ENCODE data around the gene ITGAX. TPM values are rescaled to one million over a fixed set of nuclear protein-coding genes. Genes with fewer than 3 reads are reported as not detected.

Gene ITGAX
- total and polyA plus RNA-seq, 4 donors = 1.1 to 9.6 (median 1.9) TPM

- no peak for DNase-seq (ENCODE audit: low spot score)
- Histone ChIP-seq H3K27me3 (ENCODE audit: control insufficient read depth in 4 of 4, insufficient read depth in 4 of 4, low read length in 3 of 4) (no peaks in the 10 kb centered on the region), H3K27ac (ENCODE audit: low read depth in 1 of 2, low read length in 2 of 2) (no peak overlapping the region), H3K9ac (ENCODE audit: low read depth in 1 of 2, low read length in 2 of 2) (no peak overlapping the region), H3K36me3 (ENCODE audit: control insufficient read depth in 4 of 4, insufficient read depth in 3 of 4, low read depth in 1 of 4, low read length in 3 of 4) (no peaks in the 10 kb centered on the region), H3K4me3 (ENCODE audit: low read depth in 1 of 3, low read length in 3 of 3) (no peak overlapping the region), H3K9me3 (ENCODE audit: control insufficient read depth in 4 of 4, low read length in 3 of 4) (no peaks in the 10 kb centered on the region), H3K4me1 (ENCODE audit: control insufficient read depth in 4 of 4, insufficient read depth in 4 of 4, low read length in 3 of 4) (peaks cover 3 to 7% (median 5%) of the 10 kb centered on the region in 4 donors)
- WGBS = 90% methylated on average over 3 of the region's 3 CpGs
- TF ChIP-seq FOXA1 (IDR thresholded peaks at IDR 0.05) (no peak), GABPA (IDR thresholded peaks at IDR 0.05 in 1 of 2, conservative IDR thresholded peaks at IDR 0.05 in 1 of 2) (no peak), JUND (IDR thresholded peaks at IDR 0.05) (no peak), RXRA (IDR thresholded peaks at IDR 0.05) (no peak), TAF1 (conservative IDR thresholded peaks at IDR 0.05) (no peak), ZBTB33 (IDR thresholded peaks at IDR 0.05) (no peak), EGR1 (IDR thresholded peaks at IDR 0.05; ENCODE audit: low read depth in 2 of 2) (no peak), FOXA2 (IDR thresholded peaks at IDR 0.05) (no peak), NR2F2 (IDR thresholded peaks at IDR 0.05) (no peak), HNF4A (conservative IDR thresholded peaks at IDR 0.05) (no peak), YY1 (IDR thresholded peaks at IDR 0.05) (no peak), RAD21 (IDR thresholded peaks at IDR 0.05) (no peak), CTCF (IDR thresholded peaks at IDR 0.05; ENCODE audit: low read depth, low read length, missing input control) (no peak), SP1 (IDR thresholded peaks at IDR 0.05) (no peak)
- TF ChIP-seq, protein P1, sequence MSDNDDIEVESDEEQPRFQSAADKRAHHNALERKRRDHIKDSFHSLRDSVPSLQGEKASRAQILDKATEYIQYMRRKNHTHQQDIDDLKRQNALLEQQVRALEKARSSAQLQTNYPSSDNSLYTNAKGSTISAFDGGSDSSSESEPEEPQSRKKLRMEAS (IDR thresholded peaks at IDR 0.05) = no peak
- TF ChIP-seq, protein P2, sequence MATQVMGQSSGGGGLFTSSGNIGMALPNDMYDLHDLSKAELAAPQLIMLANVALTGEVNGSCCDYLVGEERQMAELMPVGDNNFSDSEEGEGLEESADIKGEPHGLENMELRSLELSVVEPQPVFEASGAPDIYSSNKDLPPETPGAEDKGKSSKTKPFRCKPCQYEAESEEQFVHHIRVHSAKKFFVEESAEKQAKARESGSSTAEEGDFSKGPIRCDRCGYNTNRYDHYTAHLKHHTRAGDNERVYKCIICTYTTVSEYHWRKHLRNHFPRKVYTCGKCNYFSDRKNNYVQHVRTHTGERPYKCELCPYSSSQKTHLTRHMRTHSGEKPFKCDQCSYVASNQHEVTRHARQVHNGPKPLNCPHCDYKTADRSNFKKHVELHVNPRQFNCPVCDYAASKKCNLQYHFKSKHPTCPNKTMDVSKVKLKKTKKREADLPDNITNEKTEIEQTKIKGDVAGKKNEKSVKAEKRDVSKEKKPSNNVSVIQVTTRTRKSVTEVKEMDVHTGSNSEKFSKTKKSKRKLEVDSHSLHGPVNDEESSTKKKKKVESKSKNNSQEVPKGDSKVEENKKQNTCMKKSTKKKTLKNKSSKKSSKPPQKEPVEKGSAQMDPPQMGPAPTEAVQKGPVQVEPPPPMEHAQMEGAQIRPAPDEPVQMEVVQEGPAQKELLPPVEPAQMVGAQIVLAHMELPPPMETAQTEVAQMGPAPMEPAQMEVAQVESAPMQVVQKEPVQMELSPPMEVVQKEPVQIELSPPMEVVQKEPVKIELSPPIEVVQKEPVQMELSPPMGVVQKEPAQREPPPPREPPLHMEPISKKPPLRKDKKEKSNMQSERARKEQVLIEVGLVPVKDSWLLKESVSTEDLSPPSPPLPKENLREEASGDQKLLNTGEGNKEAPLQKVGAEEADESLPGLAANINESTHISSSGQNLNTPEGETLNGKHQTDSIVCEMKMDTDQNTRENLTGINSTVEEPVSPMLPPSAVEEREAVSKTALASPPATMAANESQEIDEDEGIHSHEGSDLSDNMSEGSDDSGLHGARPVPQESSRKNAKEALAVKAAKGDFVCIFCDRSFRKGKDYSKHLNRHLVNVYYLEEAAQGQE (IDR thresholded peaks at IDR 0.05) = no peak
- TF ChIP-seq, protein P3, sequence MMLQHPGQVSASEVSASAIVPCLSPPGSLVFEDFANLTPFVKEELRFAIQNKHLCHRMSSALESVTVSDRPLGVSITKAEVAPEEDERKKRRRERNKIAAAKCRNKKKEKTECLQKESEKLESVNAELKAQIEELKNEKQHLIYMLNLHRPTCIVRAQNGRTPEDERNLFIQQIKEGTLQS (IDR thresholded peaks at IDR 0.05) = no peak
Observed at GRCh38 chr16:31429796-31430195, 74.8 kb downstream of the ITGAX start.

All from liver (tissue), 9 donors.